Erythroblast (primary cell): Measurements from ENCODE around the gene RAB3D.
A peak's percentile ranks its signal among the peaks of the same experiment; 100 is the strongest.
"Not testable (repeated sequence)": the region's sequence is repeated elsewhere in the genome, so short reads cannot be mapped to it uniquely, and the experiment has no call there.

Source experiments
- GATA1 ChIP-seq: IDR thresholded peaks from 2 replicates; pipeline ENCODE4 v1.6.1; 2011; ENCODE audit warnings: low read depth, mild to moderate bottlenecking, control low read depth, low read length, moderate library complexity
- POLR2A ChIP-seq: IDR thresholded peaks from 2 replicates; pipeline ENCODE4 v1.6.1; 2011; ENCODE audit warnings: mild to moderate bottlenecking, low read length

DNA sequence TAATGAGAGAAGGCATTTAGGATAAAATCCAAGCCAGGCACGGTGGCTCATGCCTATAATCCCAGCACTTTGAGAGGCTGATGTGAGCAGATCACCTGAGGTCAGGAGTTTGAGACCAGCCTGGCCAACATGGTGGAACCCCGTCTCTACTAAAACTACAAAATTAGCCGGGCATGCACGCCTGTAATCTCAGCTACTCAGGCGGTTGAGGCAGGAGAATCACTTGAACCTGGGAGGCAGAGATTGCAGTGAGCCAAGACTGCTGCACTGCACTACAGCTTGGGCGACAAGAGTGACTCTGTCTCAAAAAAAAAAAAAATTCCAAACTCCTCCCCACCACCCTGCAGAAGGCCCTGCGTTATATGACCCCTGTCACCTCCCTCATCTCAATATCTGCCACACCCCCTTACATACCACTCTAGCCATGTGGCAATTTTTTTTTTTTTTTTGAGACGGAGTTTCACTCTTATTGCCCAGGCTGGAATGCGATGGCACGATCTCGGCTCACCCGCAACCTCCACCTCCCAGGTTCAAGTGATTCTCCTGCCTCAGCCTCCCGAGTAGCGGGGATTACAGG lies 39.9 kb upstream of the RAB3D start:
- TF ChIP-seq POLR2A = peak; percentile 25
- not testable (repeated sequence) for TF ChIP-seq GATA1
